ENCODE measurements around the gene AKAP13. TPM values are rescaled to one million over a fixed set of nuclear protein-coding genes. Genes with fewer than 3 reads are reported as not detected.

Gene AKAP13
- total and polyA plus RNA-seq, 2 of the 8 experiments (the other 6 are each of a cell fraction or from before 2014, with no cell fraction given) = 14.0 to 46.2 TPM

DNA sequence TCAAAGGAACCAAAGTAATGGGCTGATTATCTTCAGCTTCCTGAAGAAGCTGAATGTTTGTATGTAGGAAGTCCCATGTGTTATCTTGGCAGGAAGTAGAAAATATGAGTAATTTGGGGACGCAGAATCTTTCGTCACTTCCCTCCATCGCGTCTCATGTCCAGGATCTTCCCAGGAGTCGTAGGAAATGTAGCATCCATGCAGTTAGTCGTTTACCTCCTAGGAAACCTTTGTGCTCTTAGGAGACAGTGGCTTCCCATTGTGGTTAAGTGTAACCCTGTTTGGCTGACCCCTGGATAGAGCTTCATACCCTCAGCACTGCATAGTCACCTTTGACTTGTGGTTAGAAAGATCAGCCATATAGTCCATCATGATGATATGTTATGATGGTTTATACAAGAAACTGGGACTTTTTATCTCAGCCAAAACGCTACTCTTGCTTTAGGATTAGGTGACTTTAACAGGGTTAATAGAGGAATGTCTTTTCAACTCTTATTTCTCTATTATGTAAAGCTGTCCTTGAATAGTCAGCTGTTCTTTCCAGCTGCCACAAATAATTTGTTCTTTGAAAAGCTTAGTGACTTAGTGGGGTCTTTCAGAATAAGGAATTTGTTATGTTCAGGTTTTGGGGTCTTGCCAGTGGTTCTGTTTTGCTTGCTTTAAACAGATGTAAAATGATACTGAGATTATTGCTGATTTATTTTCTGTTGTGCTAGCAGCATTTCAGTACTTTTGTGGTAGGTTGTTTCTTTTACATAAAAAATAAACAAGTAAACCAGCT, 322.1 kb downstream of the AKAP13 start:
- peak; percentile 52 for FAIRE-seq
- Histone ChIP-seq H2BK5ac (ENCODE audit: low read depth, low read length) (no peak overlapping the region), H4K8ac (ENCODE audit: extremely low read depth, insufficient read depth, low read length) (no peak overlapping the region), H3K4me2 (ENCODE audit: insufficient read depth in 1 of 2, low read depth in 2 of 2, low read length in 2 of 2) (no peak overlapping the region), H4K20me1 (replicated peaks in 1 of 2; ENCODE audit: control insufficient read depth in 1 of 2, insufficient read depth in 2 of 2, low read length in 2 of 2) (peaks cover 0 to 7% of the 10 kb centered on the region in 2 experiments), H3K36me3 (ENCODE audit: control insufficient read depth in 2 of 4, insufficient read depth in 4 of 4, low read length in 3 of 4) (peaks cover 0 to 4% (median under 1%) of the 10 kb centered on the region in 4 experiments; a peak in 2 of 8 replicates), H3K79me1 (ENCODE audit: low read depth, low read length) (no peaks in the 10 kb centered on the region), H3K4me3 (ENCODE audit: extremely low read depth in 1 of 4, insufficient read depth in 2 of 4, low read depth in 3 of 4, low read length in 4 of 4) (no peak overlapping the region), H3K27ac (ENCODE audit: low read depth, low read length) (no peak overlapping the region), H3K4ac (replicated peaks; ENCODE audit: insufficient read length, low read depth, low read length) (no peak overlapping the region), H2AFZ (ENCODE audit: low read length) (no peak overlapping the region), H2BK15ac (ENCODE audit: low read length) (no peak overlapping the region), H2BK20ac (ENCODE audit: low read length) (no peak overlapping the region), H3K18ac (ENCODE audit: extremely low read depth, low read length) (no peak overlapping the region), H4K5ac (ENCODE audit: insufficient read length, low read depth, low read length) (no peak overlapping the region), H3K23ac (ENCODE audit: insufficient read length) (no peak overlapping the region), H2BK120ac (replicated peaks; ENCODE audit: low read depth, low read length) (no peak overlapping the region), H3K27me3 (replicated peaks in 1 of 4; ENCODE audit: control insufficient read depth in 3 of 4, extremely low read depth in 1 of 4, insufficient read depth in 3 of 4, low read length in 3 of 4) (no peaks in the 10 kb centered on the region), H3K79me2 (ENCODE audit: control insufficient read depth in 1 of 2, insufficient read depth in 2 of 2, low read length in 2 of 2) (no peaks in the 10 kb centered on the region), H3K9me3 (ENCODE audit: insufficient read depth in 2 of 2, low read depth in 1 of 2, low read length in 1 of 2) (no peaks in the 10 kb centered on the region), H3K9ac (replicated peaks in 1 of 4; ENCODE audit: extremely low read depth in 1 of 4, low read depth in 3 of 4, low read length in 3 of 4) (no peak overlapping the region), H2AK5ac (ENCODE audit: low read depth, low read length) (no peak overlapping the region), H3K4me1 (replicated peaks in 1 of 4; ENCODE audit: control insufficient read depth in 3 of 4, insufficient read depth in 4 of 4, low read length in 3 of 4) (peaks cover 0 to 5% (median 0%) of the 10 kb centered on the region in 4 experiments; a peak in 4 of 7 replicates), H4K91ac (replicated peaks; ENCODE audit: insufficient read length, low read length) (no peak overlapping the region), H3K56ac (replicated peaks; ENCODE audit: insufficient read length, low read depth, low read length) (no peak overlapping the region), H3K23me2 (ENCODE audit: low read depth, low read length) (no peaks in the 10 kb centered on the region), H3K14ac (ENCODE audit: insufficient read length) (no peak overlapping the region), H2BK12ac (ENCODE audit: low read depth, low read length) (no peak overlapping the region)
- ChIA-PET CTCF (ENCODE audit: partially characterized antibody) (interaction anchor here (0.6 to 1.2 kb wide), 5 partner anchors 27 to 874 kb away, joined by 3 read pairs; no protein-coding TSS in a partner anchor), POLR2A (ENCODE audit: partially characterized antibody) (no interaction called here)
- DNase-seq (ENCODE audit: low read depth in 1 of 2, low spot score in 2 of 2) = no peak
- 86% methylated on average over 7 of the region's 7 CpGs; no CpG with 5 or more reads in 1 of the 2 experiments for WGBS, 2 experiments (ENCODE audit: extremely low coverage in 1 of 2, insufficient coverage in 1 of 2, insufficient read length in 1 of 2, insufficient replicate concordance in 2 of 2, low coverage in 1 of 2, low lambda C conversion rate in 2 of 2, missing lambda C conversion rate in 1 of 2)
- TF ChIP-seq NRF1 (IDR thresholded peaks at IDR 0.05; ENCODE audit: low read depth, low read length) (no peak), BCL11A (IDR thresholded peaks at IDR 0.05; ENCODE audit: low read depth in 2 of 2, low read length in 2 of 2) (no peak), RNF2 (IDR thresholded peaks at IDR 0.05; ENCODE audit: borderline replicate concordance, low read depth, low read length, missing control alignments, poor library complexity, severe bottlenecking) (no peak), SIRT6 (IDR thresholded peaks at IDR 0.05; ENCODE audit: low read length) (no peak), RFX5 (IDR thresholded peaks at IDR 0.05; ENCODE audit: borderline replicate concordance, low read depth, low read length) (no peak), POLR2AphosphoS5 (IDR thresholded peaks at IDR 0.05; ENCODE audit: low read depth, low read length) (no peak), YY1 (IDR thresholded peaks at IDR 0.05; ENCODE audit: low read depth, low read length) (no peak), EZH2 (IDR thresholded peaks at IDR 0.05; ENCODE audit: low read depth, low read length, severe bottlenecking) (no peak)
- TF ChIP-seq, protein P1, sequence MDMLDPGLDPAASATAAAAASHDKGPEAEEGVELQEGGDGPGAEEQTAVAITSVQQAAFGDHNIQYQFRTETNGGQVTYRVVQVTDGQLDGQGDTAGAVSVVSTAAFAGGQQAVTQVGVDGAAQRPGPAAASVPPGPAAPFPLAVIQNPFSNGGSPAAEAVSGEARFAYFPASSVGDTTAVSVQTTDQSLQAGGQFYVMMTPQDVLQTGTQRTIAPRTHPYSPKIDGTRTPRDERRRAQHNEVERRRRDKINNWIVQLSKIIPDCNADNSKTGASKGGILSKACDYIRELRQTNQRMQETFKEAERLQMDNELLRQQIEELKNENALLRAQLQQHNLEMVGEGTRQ (IDR thresholded peaks at IDR 0.05; ENCODE audit: low read length) = no peak

All from H1 (cell line).